Activated T-cell treated with anti-CD3 and anti-CD28 coated beads for 4 hours (primary cell): ENCODE measurements around the gene COPZ2.
A peak's percentile ranks its signal among the peaks of the same experiment; 100 is the strongest.
"Not testable (repeated sequence)": the region's sequence is repeated elsewhere in the genome, so short reads cannot be mapped to it uniquely, and the experiment has no call there.

Experiments
- DNase-seq: peaks from one replicate; pipeline ENCODE4 v3.0.0-alpha.2; 2020

The COPZ2 gene

GRCh38 chr17:48037036-48037837 lies at the start of gene COPZ2:
TSS of gene COPZ2 (minus strand) at chr17:48037797. CDS start at chr17:48037777, 20 bp downstream.
- DNase-seq, result peak; percentile 24

- DNase-seq, result no peak
Measured at GRCh38 chr17:48084932-48085331, 47.3 kb upstream of the COPZ2 start.

GRCh38 chr17:48081858-48082257 lies 44.3 kb upstream of the COPZ2 start:
- no peak for DNase-seq

- DNase-seq, result not testable (repeated sequence)
Measured at GRCh38 chr17:48077152-48077551, 39.6 kb upstream of the COPZ2 start.

GRCh38 chr17:48074322-48075081 lies 36.9 kb upstream of the COPZ2 start:
- peak; percentile 73 for DNase-seq

- DNase-seq, result not testable (repeated sequence)
Measured at GRCh38 chr17:48073566-48074094, 36.0 kb upstream of the COPZ2 start.

GRCh38 chr17:48072811-48073210 lies 35.2 kb upstream of the COPZ2 start:
- not testable (repeated sequence) for DNase-seq

- no peak for DNase-seq
Measured at GRCh38 chr17:48071654-48072053, 34.1 kb upstream of the COPZ2 start.

- no peak for DNase-seq
Measured at GRCh38 chr17:48070195-48070594, 32.6 kb upstream of the COPZ2 start.

GRCh38 chr17:48068491-48068961 lies 30.9 kb upstream of the COPZ2 start:
- no peak for DNase-seq

GRCh38 chr17:48067808-48068207 lies 30.2 kb upstream of the COPZ2 start:
- not testable (repeated sequence) for DNase-seq

GRCh38 chr17:48067245-48067644 lies 29.6 kb upstream of the COPZ2 start:
- no peak for DNase-seq

- no peak for DNase-seq
Measured at GRCh38 chr17:48066656-48067055, 29.1 kb upstream of the COPZ2 start.

GRCh38 chr17:48066192-48066591 lies 28.6 kb upstream of the COPZ2 start:
- no peak for DNase-seq

- no peak for DNase-seq
Measured at GRCh38 chr17:48064638-48065037, 27.0 kb upstream of the COPZ2 start.

- DNase-seq, result no peak
Measured at GRCh38 chr17:48062273-48062672, 24.7 kb upstream of the COPZ2 start.

GRCh38 chr17:48060249-48060648 lies 22.7 kb upstream of the COPZ2 start:
- DNase-seq, result no peak

GRCh38 chr17:48059125-48059668 lies 21.6 kb upstream of the COPZ2 start:
- DNase-seq, result no peak

GRCh38 chr17:48058393-48059124 lies 21.0 kb upstream of the COPZ2 start:
- DNase-seq, result no peak

- DNase-seq, result no peak
Measured at GRCh38 chr17:48057626-48058025, 20.0 kb upstream of the COPZ2 start.

- no peak for DNase-seq
Measured at GRCh38 chr17:48056879-48057278, 19.3 kb upstream of the COPZ2 start.

GRCh38 chr17:48056246-48056745 lies 18.7 kb upstream of the COPZ2 start:
- no peak for DNase-seq
